ENCODE measurements around the gene MCM10. TPM values are rescaled to one million over a fixed set of nuclear protein-coding genes. Genes with fewer than 3 reads are reported as not detected.

Gene MCM10
- total and polyA plus RNA-seq, 2 of the 4 experiments (the other 2 are of a cell fraction): 5.4 to 11.8 TPM

GRCh38 chr10:13165177-13165576 is 3.8 kb downstream of the MCM10 start:
- in situ Hi-C loops (cut with MboI; ENCODE audit: low sequenced_read_pairs): no loop called here
- ChIA-PET POLR2A (ENCODE audit: unreplicated experiment) (no interaction called here), CTCF (no interaction called here)

More at GRCh38 chr10:13165177-13165576, 3.8 kb downstream of the MCM10 start:
- Histone ChIP-seq H3K9ac (ENCODE audit: low read depth, low read length) (no peak overlapping the region), H2BK120ac (ENCODE audit: low read depth, low read length) (no peak overlapping the region), H3K27ac (ENCODE audit: insufficient read depth, low read length) (no peak overlapping the region), H4K8ac (ENCODE audit: low read depth in 2 of 2, low read length in 2 of 2) (no peak overlapping the region), H3K4ac (ENCODE audit: low read depth, low read length) (no peak overlapping the region), H2AFZ (replicated peaks; ENCODE audit: low read length, poor library complexity) (no peak overlapping the region), H3K56ac (ENCODE audit: extremely low read depth, insufficient read depth, low read length) (no peak overlapping the region), H3K23ac (ENCODE audit: low read depth, low read length) (no peak overlapping the region), H3K18ac (ENCODE audit: low read depth, low read length) (no peak overlapping the region), H2BK15ac (ENCODE audit: low read depth, low read length) (no peak overlapping the region), H2AK5ac (ENCODE audit: low read depth, low read length) (no peak overlapping the region), H3K9me3 (ENCODE audit: control insufficient read depth, insufficient read depth, low read length) (no peaks in the 10 kb centered on the region), H3K14ac (replicated peaks; ENCODE audit: low read depth, low read length) (no peak overlapping the region), H3K4me2 (ENCODE audit: low read depth, low read length) (no peak overlapping the region), H2BK20ac (ENCODE audit: low read depth, low read length) (no peak overlapping the region), H3K9me1 (ENCODE audit: insufficient read depth, low read length) (no peaks in the 10 kb centered on the region; the same call in 1 of the 2 replicates), H3K4me1 (ENCODE audit: control insufficient read depth, insufficient read depth, low read length) (no peaks in the 10 kb centered on the region; the same call in 1 of the 2 replicates), H3K27me3 (ENCODE audit: control insufficient read depth, insufficient read depth, low read length) (no peaks in the 10 kb centered on the region), H3K79me1 (ENCODE audit: low read depth in 1 of 2, low read length in 2 of 2) (peaks cover 16 to 27% of the 10 kb centered on the region in 2 experiments), H4K20me1 (ENCODE audit: insufficient read depth, low read length) (0 out of 2 replicates have a peak, but pooled peaks cover 3% of the 10 kb centered on the region), H4K91ac (ENCODE audit: insufficient read depth, low read depth, low read length) (no peak overlapping the region), H2AK9ac (replicated peaks; ENCODE audit: low read depth, low read length, poor library complexity) (no peak overlapping the region), H3K4me3 (ENCODE audit: insufficient read depth, low read depth, low read length) (no peak overlapping the region), H4K5ac (ENCODE audit: low read depth, low read length) (no peak overlapping the region), H3K36me3 (ENCODE audit: control insufficient read depth, insufficient read depth, low read length) (peaks cover 2% of the 10 kb centered on the region; the same call in 1 of the 2 replicates), H2BK5ac (ENCODE audit: low read depth, low read length, poor library complexity, severe bottlenecking) (no peak overlapping the region)
- dilution Hi-C loops (cut with HindIII; ENCODE audit: low sequenced_read_pairs, unreplicated experiment) (no loop called here), intact Hi-C loops (cut with micrococcal nuclease) (no loop called here)
- no peak for DNase-seq
- TF ChIP-seq RFX5 (IDR thresholded peaks at IDR 0.05; ENCODE audit: low read depth, low read length) (no peak), MAZ (IDR thresholded peaks at IDR 0.05; ENCODE audit: borderline replicate concordance, low read depth, low read length) (no peak), BHLHE40 (IDR thresholded peaks at IDR 0.05; ENCODE audit: low read depth, low read length) (no peak), NFE2L2 (IDR thresholded peaks at IDR 0.05; ENCODE audit: low read depth, low read length) (no peak), FOS (IDR thresholded peaks at IDR 0.05; ENCODE audit: low read depth, low read length) (no peak), RAD21 (IDR thresholded peaks at IDR 0.05; ENCODE audit: low read length) (no peak), CHD1 (IDR thresholded peaks at IDR 0.05; ENCODE audit: low read depth, low read length) (no peak), CTCF (conservative IDR thresholded peaks at IDR 0.05; ENCODE audit: low read depth, low read length) (no peak), MXI1 (IDR thresholded peaks at IDR 0.05; ENCODE audit: borderline replicate concordance, low read depth, low read length) (no peak), RCOR1 (IDR thresholded peaks at IDR 0.05; ENCODE audit: insufficient replicate concordance, low read length) (no peak), POLR2A (IDR thresholded peaks at IDR 0.05; ENCODE audit: low read depth, low read length) (no peak), SMC3 (IDR thresholded peaks at IDR 0.05; ENCODE audit: low read depth, low read length) (no peak), USF2 (IDR thresholded peaks at IDR 0.05; ENCODE audit: low read depth, low read length) (no peak), ELK1 (IDR thresholded peaks at IDR 0.05; ENCODE audit: borderline replicate concordance, low read depth, low read length) (no peak), CEBPB (IDR thresholded peaks at IDR 0.05; ENCODE audit: low read depth, low read length) (no peak), MAFK (IDR thresholded peaks at IDR 0.05; ENCODE audit: low read depth, low read length) (no peak)
- no TSS peak for BruUV-seq (replicated peaks)
- ATAC-seq (ENCODE audit: low read depth): no peak

Measured in IMR-90 (cell line).